ENCODE measurements around the gene ZNF205. TPM values are rescaled to one million over a fixed set of nuclear protein-coding genes. Genes with fewer than 3 reads are reported as not detected.
A peak's percentile ranks its signal among the peaks of the same experiment; 100 is the strongest.

Gene ZNF205
- total and polyA plus RNA-seq, 9 of the 15 experiments (the other 6 are each of a cell fraction or from before 2014, with no cell fraction given): 2.4 to 11.8 (median 5.1) TPM; not detected in 2

DNA sequence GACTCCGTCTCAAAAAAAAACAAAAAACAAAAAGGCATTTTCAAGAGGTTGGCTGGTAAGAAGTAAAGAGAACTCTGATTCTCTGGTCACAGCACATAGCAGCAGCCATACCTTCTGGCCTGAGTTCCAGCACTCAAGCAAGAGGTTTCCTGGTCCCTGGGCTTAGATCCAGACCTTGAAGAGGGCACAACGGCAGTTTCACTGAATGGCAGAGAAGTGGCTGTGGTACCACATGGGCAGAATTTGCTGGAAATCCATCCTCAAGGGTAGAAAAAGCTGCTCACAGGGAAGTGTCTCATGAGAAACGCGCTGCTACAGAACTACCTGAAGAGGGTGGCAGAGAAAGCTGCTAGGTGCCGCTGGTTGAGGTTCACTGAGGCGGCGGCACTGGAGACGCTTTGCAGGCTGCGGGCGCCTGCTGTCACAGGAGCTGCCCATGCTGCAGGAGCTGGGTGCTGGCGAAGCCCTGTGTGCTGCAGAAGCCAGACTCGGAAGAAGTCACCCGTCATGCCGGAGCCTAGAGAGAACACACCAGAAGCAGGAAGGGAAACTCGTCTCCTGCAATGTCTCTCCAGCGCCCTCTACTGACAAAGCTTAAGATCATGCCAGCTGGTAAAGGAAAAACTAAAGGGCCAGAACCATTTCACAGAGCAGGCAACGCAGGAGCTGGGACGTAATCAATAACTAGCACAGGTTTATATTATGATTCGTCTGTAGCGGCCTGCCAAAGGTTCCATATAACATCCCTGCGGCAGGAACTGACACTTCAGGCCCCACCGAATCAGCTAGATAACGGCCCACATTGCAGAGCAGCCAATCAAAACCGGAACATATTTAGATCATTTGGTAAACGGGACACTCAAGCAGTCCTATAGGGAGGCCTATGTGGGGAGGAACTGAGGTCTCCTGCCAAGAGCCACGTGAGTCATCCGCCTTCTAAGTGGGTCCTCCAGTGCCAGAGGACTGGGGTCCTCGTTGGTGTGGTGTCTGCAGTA is 17.0 kb downstream of the ZNF205 start (continued):
- peak; percentile 55 for TF ChIP-seq KDM5B (IDR thresholded peaks at IDR 0.05; ENCODE audit: insufficient replicate concordance, low read depth, low read length)
- TF ChIP-seq TAL1 (IDR thresholded peaks at IDR 0.05): no peak
- peak; percentile 48 for TF ChIP-seq ATF7 (IDR thresholded peaks at IDR 0.05)
- TF ChIP-seq PHF8 (IDR thresholded peaks at IDR 0.05; ENCODE audit: borderline replicate concordance, low read length): peak; percentile 25; the same call in 1 of the 2 replicates
- TF ChIP-seq, protein P1, sequence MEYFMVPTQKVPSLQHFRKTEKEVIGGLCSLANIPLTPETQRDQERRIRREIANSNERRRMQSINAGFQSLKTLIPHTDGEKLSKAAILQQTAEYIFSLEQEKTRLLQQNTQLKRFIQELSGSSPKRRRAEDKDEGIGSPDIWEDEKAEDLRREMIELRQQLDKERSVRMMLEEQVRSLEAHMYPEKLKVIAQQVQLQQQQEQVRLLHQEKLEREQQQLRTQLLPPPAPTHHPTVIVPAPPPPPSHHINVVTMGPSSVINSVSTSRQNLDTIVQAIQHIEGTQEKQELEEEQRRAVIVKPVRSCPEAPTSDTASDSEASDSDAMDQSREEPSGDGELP (CRISPR knock-in tag; IDR thresholded peaks at IDR 0.05; ENCODE audit: borderline replicate concordance): peak; percentile 93
- 0 out of 2 replicates have a peak, but pooled peaks have one; percentile 29 for TF ChIP-seq TOE1 (IDR thresholded peaks at IDR 0.05; ENCODE audit: borderline replicate concordance)
- no peak for TF ChIP-seq TOE1 (CRISPR knock-in tag; IDR thresholded peaks at IDR 0.05; ENCODE audit: borderline replicate concordance, low read depth)
- TF ChIP-seq MTA3 (IDR thresholded peaks at IDR 0.05; ENCODE audit: borderline replicate concordance): peak; percentile 67; the same call in 1 of the 2 replicates
- TF ChIP-seq, protein P2, sequence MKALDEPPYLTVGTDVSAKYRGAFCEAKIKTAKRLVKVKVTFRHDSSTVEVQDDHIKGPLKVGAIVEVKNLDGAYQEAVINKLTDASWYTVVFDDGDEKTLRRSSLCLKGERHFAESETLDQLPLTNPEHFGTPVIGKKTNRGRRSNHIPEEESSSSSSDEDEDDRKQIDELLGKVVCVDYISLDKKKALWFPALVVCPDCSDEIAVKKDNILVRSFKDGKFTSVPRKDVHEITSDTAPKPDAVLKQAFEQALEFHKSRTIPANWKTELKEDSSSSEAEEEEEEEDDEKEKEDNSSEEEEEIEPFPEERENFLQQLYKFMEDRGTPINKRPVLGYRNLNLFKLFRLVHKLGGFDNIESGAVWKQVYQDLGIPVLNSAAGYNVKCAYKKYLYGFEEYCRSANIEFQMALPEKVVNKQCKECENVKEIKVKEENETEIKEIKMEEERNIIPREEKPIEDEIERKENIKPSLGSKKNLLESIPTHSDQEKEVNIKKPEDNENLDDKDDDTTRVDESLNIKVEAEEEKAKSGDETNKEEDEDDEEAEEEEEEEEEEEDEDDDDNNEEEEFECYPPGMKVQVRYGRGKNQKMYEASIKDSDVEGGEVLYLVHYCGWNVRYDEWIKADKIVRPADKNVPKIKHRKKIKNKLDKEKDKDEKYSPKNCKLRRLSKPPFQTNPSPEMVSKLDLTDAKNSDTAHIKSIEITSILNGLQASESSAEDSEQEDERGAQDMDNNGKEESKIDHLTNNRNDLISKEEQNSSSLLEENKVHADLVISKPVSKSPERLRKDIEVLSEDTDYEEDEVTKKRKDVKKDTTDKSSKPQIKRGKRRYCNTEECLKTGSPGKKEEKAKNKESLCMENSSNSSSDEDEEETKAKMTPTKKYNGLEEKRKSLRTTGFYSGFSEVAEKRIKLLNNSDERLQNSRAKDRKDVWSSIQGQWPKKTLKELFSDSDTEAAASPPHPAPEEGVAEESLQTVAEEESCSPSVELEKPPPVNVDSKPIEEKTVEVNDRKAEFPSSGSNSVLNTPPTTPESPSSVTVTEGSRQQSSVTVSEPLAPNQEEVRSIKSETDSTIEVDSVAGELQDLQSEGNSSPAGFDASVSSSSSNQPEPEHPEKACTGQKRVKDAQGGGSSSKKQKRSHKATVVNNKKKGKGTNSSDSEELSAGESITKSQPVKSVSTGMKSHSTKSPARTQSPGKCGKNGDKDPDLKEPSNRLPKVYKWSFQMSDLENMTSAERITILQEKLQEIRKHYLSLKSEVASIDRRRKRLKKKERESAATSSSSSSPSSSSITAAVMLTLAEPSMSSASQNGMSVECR (CRISPR knock-in tag; IDR thresholded peaks at IDR 0.05): peak; percentile 47; the same call in 1 of the 2 replicates
- peak; percentile 48 for TF ChIP-seq TBP (optimal IDR thresholded peaks at IDR 0.05; ENCODE audit: low read depth, low read length)
- peak; percentile 60 for TF ChIP-seq KLF16 (IDR thresholded peaks at IDR 0.05)
- TF ChIP-seq HMG20B (CRISPR knock-in tag; IDR thresholded peaks at IDR 0.05): no peak
- no peak for TF ChIP-seq NONO (IDR thresholded peaks at IDR 0.05; ENCODE audit: low read depth in 2 of 2, low read length in 1 of 2)
- TF ChIP-seq, protein P3, sequence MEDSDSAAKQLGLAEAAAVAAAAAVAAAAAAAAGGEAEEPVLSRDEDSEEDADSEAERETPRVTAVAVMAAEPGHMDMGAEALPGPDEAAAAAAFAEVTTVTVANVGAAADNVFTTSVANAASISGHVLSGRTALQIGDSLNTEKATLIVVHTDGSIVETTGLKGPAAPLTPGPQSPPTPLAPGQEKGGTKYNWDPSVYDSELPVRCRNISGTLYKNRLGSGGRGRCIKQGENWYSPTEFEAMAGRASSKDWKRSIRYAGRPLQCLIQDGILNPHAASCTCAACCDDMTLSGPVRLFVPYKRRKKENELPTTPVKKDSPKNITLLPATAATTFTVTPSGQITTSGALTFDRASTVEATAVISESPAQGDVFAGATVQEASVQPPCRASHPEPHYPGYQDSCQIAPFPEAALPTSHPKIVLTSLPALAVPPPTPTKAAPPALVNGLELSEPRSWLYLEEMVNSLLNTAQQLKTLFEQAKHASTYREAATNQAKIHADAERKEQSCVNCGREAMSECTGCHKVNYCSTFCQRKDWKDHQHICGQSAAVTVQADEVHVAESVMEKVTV (CRISPR knock-in tag; IDR thresholded peaks at IDR 0.05): peak; percentile 54
- TF ChIP-seq, protein P4, sequence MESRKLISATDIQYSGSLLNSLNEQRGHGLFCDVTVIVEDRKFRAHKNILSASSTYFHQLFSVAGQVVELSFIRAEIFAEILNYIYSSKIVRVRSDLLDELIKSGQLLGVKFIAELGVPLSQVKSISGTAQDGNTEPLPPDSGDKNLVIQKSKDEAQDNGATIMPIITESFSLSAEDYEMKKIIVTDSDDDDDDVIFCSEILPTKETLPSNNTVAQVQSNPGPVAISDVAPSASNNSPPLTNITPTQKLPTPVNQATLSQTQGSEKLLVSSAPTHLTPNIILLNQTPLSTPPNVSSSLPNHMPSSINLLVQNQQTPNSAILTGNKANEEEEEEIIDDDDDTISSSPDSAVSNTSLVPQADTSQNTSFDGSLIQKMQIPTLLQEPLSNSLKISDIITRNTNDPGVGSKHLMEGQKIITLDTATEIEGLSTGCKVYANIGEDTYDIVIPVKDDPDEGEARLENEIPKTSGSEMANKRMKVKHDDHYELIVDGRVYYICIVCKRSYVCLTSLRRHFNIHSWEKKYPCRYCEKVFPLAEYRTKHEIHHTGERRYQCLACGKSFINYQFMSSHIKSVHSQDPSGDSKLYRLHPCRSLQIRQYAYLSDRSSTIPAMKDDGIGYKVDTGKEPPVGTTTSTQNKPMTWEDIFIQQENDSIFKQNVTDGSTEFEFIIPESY (CRISPR knock-in tag; IDR thresholded peaks at IDR 0.05): peak; percentile 67
- no peak for TF ChIP-seq ZNF134 (CRISPR knock-in tag; conservative IDR thresholded peaks at IDR 0.05)
